MM.1S (cell line): ENCODE data around the gene GGA2.

Experiments used
- EZH2 ChIP-seq: fragments of 300-600 bp; sonication (generic); optimal IDR thresholded peaks from 2 replicates; pipeline ENCODE3; 2017; ENCODE audit warnings: low read depth, mild to moderate bottlenecking, antibody characterized with exemption, low read length, mixed read lengths
- EZH2phosphoT487 ChIP-seq: fragments of 300-600 bp; sonication (generic); IDR thresholded peaks from 2 replicates; pipeline ENCODE4 v1.6.1; 2018; ENCODE audit warnings: antibody characterized with exemption, low read length
- TF ChIP-seq, protein P1 (sequence below): fragments of 300-600 bp; sonication (generic); IDR thresholded peaks from 2 replicates; pipeline ENCODE4 v1.5.1; 2016; ENCODE audit warnings: antibody characterized with exemption, low read length, mixed read lengths

DNA sequence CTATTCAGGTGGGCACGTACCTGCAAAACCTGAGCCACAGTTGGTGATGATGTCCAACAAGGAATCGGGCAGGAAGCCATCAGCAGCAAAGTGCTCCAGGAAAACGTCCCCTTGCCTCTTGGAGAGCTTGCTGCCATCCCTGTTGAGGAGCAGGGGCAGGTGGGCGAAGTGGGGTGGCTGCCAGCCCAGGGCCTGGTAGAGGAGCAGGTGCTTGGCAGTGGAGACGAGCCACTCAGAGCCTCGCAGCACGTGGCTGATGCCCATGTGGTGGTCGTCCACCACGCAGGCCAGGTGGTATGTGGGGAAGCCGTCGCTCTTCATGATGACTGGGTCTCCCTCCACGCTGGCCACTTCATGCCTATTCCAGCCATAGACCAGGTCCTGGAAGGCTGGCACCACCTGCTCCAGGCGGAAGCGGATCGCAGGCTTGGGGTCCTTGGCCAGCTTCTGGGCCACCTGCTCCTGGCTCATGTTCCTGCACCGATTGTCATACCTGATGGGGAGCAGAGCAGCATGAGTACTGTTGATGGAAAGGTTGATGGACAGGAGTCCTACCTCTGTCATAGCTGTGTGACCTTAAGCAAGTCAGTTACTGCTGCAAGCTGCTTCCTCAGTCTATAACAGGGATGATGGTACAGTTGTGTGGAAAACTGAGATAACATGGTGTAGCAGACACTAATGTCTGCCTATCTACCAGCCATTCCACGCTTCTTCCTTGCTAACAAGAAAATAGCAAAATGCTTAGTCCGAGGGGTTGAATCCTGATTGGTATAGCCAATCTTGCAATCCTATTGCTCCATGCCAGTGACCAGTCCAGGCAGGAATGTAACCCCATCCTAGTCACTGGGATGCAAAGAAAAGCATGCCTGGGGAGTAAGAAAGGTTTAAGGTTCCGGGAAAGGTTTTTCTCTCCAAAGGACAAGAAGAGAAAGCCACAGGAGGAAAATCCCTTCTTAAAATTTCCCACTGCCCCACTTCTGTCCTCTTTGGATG lies 24.9 kb upstream of the GGA2 start:
- TF ChIP-seq, protein P1, sequence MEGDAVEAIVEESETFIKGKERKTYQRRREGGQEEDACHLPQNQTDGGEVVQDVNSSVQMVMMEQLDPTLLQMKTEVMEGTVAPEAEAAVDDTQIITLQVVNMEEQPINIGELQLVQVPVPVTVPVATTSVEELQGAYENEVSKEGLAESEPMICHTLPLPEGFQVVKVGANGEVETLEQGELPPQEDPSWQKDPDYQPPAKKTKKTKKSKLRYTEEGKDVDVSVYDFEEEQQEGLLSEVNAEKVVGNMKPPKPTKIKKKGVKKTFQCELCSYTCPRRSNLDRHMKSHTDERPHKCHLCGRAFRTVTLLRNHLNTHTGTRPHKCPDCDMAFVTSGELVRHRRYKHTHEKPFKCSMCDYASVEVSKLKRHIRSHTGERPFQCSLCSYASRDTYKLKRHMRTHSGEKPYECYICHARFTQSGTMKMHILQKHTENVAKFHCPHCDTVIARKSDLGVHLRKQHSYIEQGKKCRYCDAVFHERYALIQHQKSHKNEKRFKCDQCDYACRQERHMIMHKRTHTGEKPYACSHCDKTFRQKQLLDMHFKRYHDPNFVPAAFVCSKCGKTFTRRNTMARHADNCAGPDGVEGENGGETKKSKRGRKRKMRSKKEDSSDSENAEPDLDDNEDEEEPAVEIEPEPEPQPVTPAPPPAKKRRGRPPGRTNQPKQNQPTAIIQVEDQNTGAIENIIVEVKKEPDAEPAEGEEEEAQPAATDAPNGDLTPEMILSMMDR = no peak
- no peak for TF ChIP-seq EZH2
- TF ChIP-seq EZH2phosphoT487 = no peak
